HepG2 (cell line): ENCODE data around the gene SHLD1. TPM values are rescaled to one million over a fixed set of nuclear protein-coding genes. Genes with fewer than 3 reads are reported as not detected.

Source experiments
- ATAC-seq: fragments of 200-7000 bp; cut with Tn5 transposase; 3 replicates; pipeline ENCODE4 v1.9.1; 2020; ENCODE audit warnings: mild to moderate bottlenecking, moderate library complexity
- BruUV-seq: library from RNA; stranded (reverse); fragments of 400-500 nt; replicated peaks from 2 replicates; lab custom pipeline; 2021; lab: Mats Ljungman, UMichigan
- CTCF ChIA-PET: fragments of 300-600 bp; formaldehyde crosslinking; extraction: SDS; loops from one replicate; lab custom pipeline; 2021; ENCODE audit warnings: low total read pairs, inconsistent platforms, low intra/inter-chr PET ratio; lab: Yijun Ruan, JAX
- POLR2A ChIA-PET: fragments of 350-600 bp; sonication (Branson Sonifier 250); formaldehyde crosslinking; loops from one replicate; lab custom pipeline; 2020; ENCODE audit warnings: antibody characterized with exemption, inconsistent platforms; lab: Yijun Ruan, JAX
- DNase-seq: peaks from one replicate; pipeline ENCODE4 v3.0.0-alpha.2; 2015; ENCODE audit warnings: low spot score
- FAIRE-seq: peaks from 3 replicates; lab custom pipeline; 2011; peaks lifted over from hg19 to GRCh38; lab: Jason Lieb, UNC
- H2AFZ ChIP-seq: one replicate; pipeline ENCODE4 v1.6.1; 2011; ENCODE audit warnings: low read length, inconsistent platforms
- H3K27ac ChIP-seq: fragments of 300-600 bp; 3 replicates; pipeline ENCODE4 v1.8.0; 2011; ENCODE audit warnings: mixed run types, mild to moderate bottlenecking, mixed read lengths, low read length, inconsistent platforms; ENCODE audit not compliant: insufficient read depth; ENCODE audit errors: extremely low read length
- H3K27me3 ChIP-seq, 2 experiments: fragments of 200-600 bp in 1 of 2; 2 replicates in 1 of 2; 3 replicates in 1 of 2; pipeline versions ENCODE4 v1.6.0 to v1.8.0; 2011; ENCODE audit warnings: low read length in 2 of 2, mild to moderate bottlenecking in 2 of 2, moderate library complexity in 2 of 2, inconsistent platforms in 1 of 2; ENCODE audit not compliant: insufficient read depth in 2 of 2, control insufficient read depth in 1 of 2
- H3K36me3 ChIP-seq, 2 experiments: fragments of 200-600 bp in 1 of 2; replicated peaks in 1 of 2; 2 replicates in 1 of 2; 3 replicates in 1 of 2; pipeline versions ENCODE4 v1.5.1 to v1.8.0; 2011; ENCODE audit warnings: low read length in 2 of 2, inconsistent platforms in 1 of 2; ENCODE audit not compliant: insufficient read depth in 2 of 2, control insufficient read depth in 1 of 2
- H3K4me1 ChIP-seq: 2 replicates; pipeline ENCODE4 v1.5.1; 2012; ENCODE audit warnings: low read length, inconsistent platforms; ENCODE audit not compliant: insufficient read depth
- H3K4me2 ChIP-seq: 2 replicates; pipeline ENCODE4 v1.6.0; 2011; ENCODE audit warnings: low read depth, low read length, inconsistent platforms
- H3K4me3 ChIP-seq, 3 experiments: fragments of 200-600 bp in 1 of 3; sonication (generic), shearing (Covaris generic) in 1 of 3; replicated peaks in 1 of 3; 2 replicates each; pipeline ENCODE4 v1.5.1; 2011 to 2016; ENCODE audit warnings: low read length in 3 of 3, inconsistent platforms in 2 of 3, low read depth in 2 of 3, mild to moderate bottlenecking in 2 of 3, control low read depth in 1 of 3, mixed read lengths in 1 of 3; ENCODE audit not compliant: insufficient read depth in 1 of 3
- H3K79me2 ChIP-seq: one replicate; pipeline ENCODE4 v1.6.1; 2011; ENCODE audit warnings: low read length, inconsistent platforms; ENCODE audit not compliant: insufficient read depth
- H3K9ac ChIP-seq: 2 replicates; pipeline ENCODE4 v1.6.0; 2011; ENCODE audit warnings: mild to moderate bottlenecking, low read depth, low read length, inconsistent platforms; ENCODE audit not compliant: insufficient read depth
- H3K9me3 ChIP-seq: 2 replicates; pipeline ENCODE4 v1.5.1; 2012; ENCODE audit warnings: mild to moderate bottlenecking, low read length
- H4K20me1 ChIP-seq: 2 replicates; pipeline ENCODE4 v1.6.0; 2011; ENCODE audit warnings: inconsistent platforms, mild to moderate bottlenecking, low read length, moderate library complexity; ENCODE audit not compliant: insufficient read depth
- BORCS8-MEF2B ChIP-seq: sonication (generic); formaldehyde crosslinking; IDR thresholded peaks from 2 replicates; pipeline ENCODE4 v1.8.0; 2022; ENCODE audit warnings: mild to moderate bottlenecking, missing genetic modification reagents
- FOXP1 ChIP-seq, 2 experiments: fragments of 450-650 bp in 1 of 2; IDR thresholded peaks; 2 replicates each; pipeline ENCODE4 v1.6.1; 2017 to 2018; ENCODE audit warnings: antibody characterized with exemption in 1 of 2
- KDM3A ChIP-seq: IDR thresholded peaks from 2 replicates; pipeline ENCODE4 v1.6.1; 2018; ENCODE audit warnings: low read depth, missing compliant biosample characterization
- KIAA2018 ChIP-seq: sonication (generic); formaldehyde crosslinking; IDR thresholded peaks from 2 replicates; pipeline ENCODE4 v1.5.0; 2020; ENCODE audit warnings: mild to moderate bottlenecking, missing genetic modification reagents, borderline replicate concordance
- MAFF ChIP-seq: IDR thresholded peaks from 2 replicates; pipeline ENCODE4 v1.6.1; 2011; ENCODE audit warnings: low read depth, low read length, improper control_type of control experiment
- TRIM22 ChIP-seq: fragments of 450-650 bp; IDR thresholded peaks from 2 replicates; pipeline ENCODE4 v1.6.1; 2017
- ZBTB46 ChIP-seq: sonication (generic); formaldehyde crosslinking; IDR thresholded peaks from 2 replicates; pipeline ENCODE4 v1.4.0; 2020; ENCODE audit warnings: mild to moderate bottlenecking, missing genetic modification reagents, borderline replicate concordance
- ZFX ChIP-seq: sonication (generic); formaldehyde crosslinking; IDR thresholded peaks from 2 replicates; pipeline ENCODE4 v1.4.0; 2020; ENCODE audit warnings: mild to moderate bottlenecking, low read depth, missing genetic modification reagents, moderate library complexity
- ZMAT3 ChIP-seq: sonication (generic); formaldehyde crosslinking; conservative IDR thresholded peaks from 2 replicates; pipeline ENCODE4 v1.7.0; 2021; ENCODE audit warnings: missing genetic modification reagents
- ZNF350 ChIP-seq: sonication (generic); formaldehyde crosslinking; IDR thresholded peaks from 2 replicates; pipeline ENCODE4 v1.4.0; 2020; ENCODE audit warnings: mild to moderate bottlenecking, low read depth, missing genetic modification reagents, borderline replicate concordance
- WGBS: methylation state at CpG from one replicate; pipeline ENCODE4 v1.1.6; 2017; ENCODE audit warnings: low lambda C conversion rate; 5-methylcytosine and 5-hydroxymethylcytosine counted together
- in situ Hi-C: cut with HindIII; loops from 2 replicates; pipeline ENCODE4 v1.10.0; 2017; ENCODE audit warnings: low pct_unique_long_range_greater_than_20kb; ENCODE audit not compliant: extremely low pct_ligation_motif_present
- intact Hi-C: fragments of 100-400 bp; cut with micrococcal nuclease; formaldehyde crosslinking; loops from one replicate; pipeline ENCODE4 v1.10.0; 2022; ENCODE audit not compliant: unreplicated experiment
- polyA plus RNA-seq, 8 experiments: library from polyadenylated mRNA; depleted of rRNA in 3 of 8; stranded (reverse) in 7 of 8; unstranded in 1 of 8; fragments of >200 nt; fragmentation: Illumina TruSeq in 4 of 8; extraction: Trizol in 4 of 8; gene quantifications; 2 replicates each; pipeline versions ENCODE4 v1.2.1 to v1.2.3, GENCODE V29; 2011 to 2016; ENCODE audit warnings: low read depth in 4 of 8, missing spikeins in 1 of 8, mixed read lengths in 1 of 8; ENCODE audit not compliant: insufficient read depth in 1 of 8
- total RNA-seq, 5 experiments: library from RNA; depleted of rRNA; stranded (reverse); fragments of >200 nt; fragmentation: Illumina TruSeq; extraction: Trizol; gene quantifications; 2 replicates each; pipeline ENCODE4 v1.2.3, GENCODE V29; 2016; ENCODE audit warnings: low read depth in 1 of 5

SHLD1 gene
- total and polyA plus RNA-seq, 2 of the 13 experiments (the other 11 are each of a cell fraction or from before 2014, with no cell fraction given) = 8.9 to 10.0 TPM

GRCh38 chr20:5734602-5735001 is 15.6 kb upstream of the SHLD1 start (continued):
- TF ChIP-seq KIAA2018 (CRISPR knock-in tag) = no peak
- TF ChIP-seq ZMAT3 = no peak

GRCh38 chr20:5735845-5736510 is 14.2 kb upstream of the SHLD1 start:
- no peaks in the 10 kb centered on the region for H3K9me3 ChIP-seq
- in situ Hi-C loops = no loop called here
- no peak overlapping the region for H3K4me3 ChIP-seq
- no peak overlapping the region for H3K9ac ChIP-seq
- BruUV-seq = no TSS peak
- H3K27me3 ChIP-seq = no peaks in the 10 kb centered on the region; a peak in 2 of 5 replicates
- DNase-seq (no peak), ATAC-seq (no peak), FAIRE-seq (no peak)
- no peaks in the 10 kb centered on the region for H3K79me2 ChIP-seq
- H3K4me1 ChIP-seq = peaks cover 41% of the 10 kb centered on the region
- H3K4me2 ChIP-seq = no peak overlapping the region
- ChIA-PET POLR2A (no interaction called here), CTCF (no interaction called here)
- WGBS = 63% methylated on average over 3 of the region's 3 CpGs
- H2AFZ ChIP-seq = no peak overlapping the region
- H3K27ac ChIP-seq = no peak overlapping the region
- H3K36me3 ChIP-seq = no peaks in the 10 kb centered on the region
- H4K20me1 ChIP-seq = no peaks in the 10 kb centered on the region
- intact Hi-C loops = no loop called here
- TF ChIP-seq ZFX (CRISPR knock-in tag) = no peak
- TF ChIP-seq ZBTB46 (CRISPR knock-in tag) = no peak
- no peak for TF ChIP-seq BORCS8-MEF2B (CRISPR knock-in tag)
- TF ChIP-seq FOXP1 (IDR thresholded peaks at IDR 0.05) = peak; percentile 29; the same call in 1 of the 2 replicates
- TF ChIP-seq FOXP1 (CRISPR knock-in tag; IDR thresholded peaks at IDR 0.05) = no peak
- TF ChIP-seq MAFF = no peak
- no peak for TF ChIP-seq ZNF350 (CRISPR knock-in tag)
- TF ChIP-seq TRIM22 = 0 out of 2 replicates have a peak, but pooled peaks have one; percentile 88
- TF ChIP-seq KDM3A (CRISPR knock-in tag) = no peak
